Endothelial cell of umbilical vein (primary cell): Measurements from ENCODE around the gene APLP2. TPM values are rescaled to one million over a fixed set of nuclear protein-coding genes. Genes with fewer than 3 reads are reported as not detected.

Experiments used
- BruUV-seq: library from RNA; stranded (reverse); fragments of 400-500 nt; replicated peaks from 2 replicates; lab custom pipeline; 2021; lab: Mats Ljungman, UMichigan
- CTCF ChIA-PET: fragments of 300-600, 350-600 bp; sonication (Branson Sonifier 250); formaldehyde crosslinking; loops from one replicate; lab custom pipeline; 2021; ENCODE audit warnings: antibody characterized with exemption, inconsistent platforms; lab: Charles Lee
- POLR2A ChIA-PET: fragments of 300-600, 350-600 bp; sonication (Branson Sonifier 250); formaldehyde crosslinking; loops from one replicate; lab custom pipeline; 2021; ENCODE audit warnings: antibody characterized with exemption, inconsistent platforms; lab: Charles Lee
- DNase-seq: peaks from one replicate; pipeline ENCODE4 v3.0.0-alpha.2; 2011; ENCODE audit warnings: low read depth, low spot score
- FAIRE-seq: peaks from 2 replicates; lab custom pipeline; 2011; peaks lifted over from hg19 to GRCh38; lab: Jason Lieb, UNC
- H2AFZ ChIP-seq: 2 replicates; pipeline ENCODE4 v1.6.0; 2012; ENCODE audit warnings: low read depth, low read length, control low read depth, inconsistent platforms
- H3K27ac ChIP-seq: 2 replicates; pipeline ENCODE4 v1.5.1; 2011; ENCODE audit warnings: low read depth, mild to moderate bottlenecking, control low read depth, low read length, moderate library complexity; ENCODE audit not compliant: insufficient read depth
- H3K27me3 ChIP-seq, 2 experiments: 2 replicates each; pipeline versions ENCODE4 v1.6.0 to v1.6.1; 2011; ENCODE audit warnings: low read length in 2 of 2, mixed read lengths in 1 of 2; ENCODE audit not compliant: control insufficient read depth in 2 of 2, insufficient read depth in 2 of 2
- H3K36me3 ChIP-seq, 2 experiments: 2 replicates in 1 of 2; 3 replicates in 1 of 2; pipeline ENCODE4 v1.5.1; 2011; ENCODE audit warnings: low read length in 2 of 2, mild to moderate bottlenecking in 1 of 2, moderate library complexity in 1 of 2; ENCODE audit not compliant: control insufficient read depth in 2 of 2, insufficient read depth in 2 of 2; ENCODE audit errors: extremely low read depth in 1 of 2
- H3K4me1 ChIP-seq: 3 replicates; pipeline ENCODE4 v1.5.1; 2011; ENCODE audit warnings: mild to moderate bottlenecking, low read length; ENCODE audit not compliant: control insufficient read depth, insufficient read depth; ENCODE audit errors: extremely low read depth
- H3K4me2 ChIP-seq: 2 replicates; pipeline ENCODE4 v1.6.1; 2011; ENCODE audit warnings: low read length, control low read depth, mixed read lengths; ENCODE audit not compliant: insufficient read depth
- H3K4me3 ChIP-seq, 3 experiments: fragments of 200-600 bp in 1 of 3; sonication (generic), shearing (Covaris generic) in 1 of 3; replicated peaks in 1 of 3; 2 replicates each; pipeline ENCODE4 v1.5.1; 2011 to 2016; ENCODE audit warnings: control low read depth in 3 of 3, low read length in 3 of 3, mild to moderate bottlenecking in 2 of 3, inconsistent platforms in 1 of 3, low read depth in 1 of 3, moderate library complexity in 1 of 3; ENCODE audit not compliant: insufficient read depth in 1 of 3
- H3K79me2 ChIP-seq: 2 replicates; pipeline ENCODE4 v1.6.0; 2012; ENCODE audit warnings: low read length, inconsistent platforms; ENCODE audit not compliant: control insufficient read depth, insufficient read depth
- H3K9ac ChIP-seq: replicated peaks from 2 replicates; pipeline ENCODE3; 2011; ENCODE audit warnings: low read length, control low read depth; ENCODE audit not compliant: insufficient read depth; ENCODE audit errors: extremely low read depth
- H3K9me1 ChIP-seq: replicated peaks from 3 replicates; pipeline ENCODE4 v1.6.0; 2011; ENCODE audit warnings: mild to moderate bottlenecking, low read length; ENCODE audit not compliant: control insufficient read depth, insufficient read depth; ENCODE audit errors: extremely low read depth
- H3K9me3 ChIP-seq: replicated peaks from 2 replicates; pipeline ENCODE4 v1.5.1; 2012; ENCODE audit warnings: low read length, inconsistent platforms; ENCODE audit not compliant: control insufficient read depth, insufficient read depth
- H4K20me1 ChIP-seq: replicated peaks from 2 replicates; pipeline ENCODE3; 2011; ENCODE audit warnings: mild to moderate bottlenecking, low read length; ENCODE audit not compliant: control insufficient read depth, insufficient read depth; ENCODE audit errors: extremely low read depth
- CTCF ChIP-seq, 2 donors: IDR thresholded peaks; 1 replicate in 1 of 2; 2 replicates in 1 of 2; pipeline ENCODE4 v1.5.1; 2011; ENCODE audit warnings: low read length in 2 of 2, mild to moderate bottlenecking in 2 of 2, moderate library complexity in 2 of 2, control low read depth in 1 of 2, inconsistent platforms in 1 of 2, low read depth in 1 of 2; ENCODE audit not compliant: insufficient read depth in 1 of 2; ENCODE audit errors: extremely low read depth in 1 of 2
- EZH2 ChIP-seq: IDR thresholded peaks from 2 replicates; pipeline ENCODE4 v1.6.1; 2012; ENCODE audit warnings: borderline replicate concordance, low read depth, mild to moderate bottlenecking, moderate library complexity, low read length, inconsistent platforms; ENCODE audit not compliant: severe bottlenecking
- FOS ChIP-seq: IDR thresholded peaks from 2 replicates; pipeline ENCODE4 v1.6.1; 2011; ENCODE audit warnings: mild to moderate bottlenecking, low read length, moderate library complexity, borderline replicate concordance; ENCODE audit not compliant: insufficient read depth
- GATA2 ChIP-seq: IDR thresholded peaks from 2 replicates; pipeline ENCODE4 v1.7.0; 2011; ENCODE audit warnings: low read depth, mild to moderate bottlenecking, moderate library complexity, mixed read lengths, low read length; ENCODE audit not compliant: insufficient read length, insufficient read depth
- JUN ChIP-seq: IDR thresholded peaks from 2 replicates; pipeline ENCODE4 v1.6.1; 2011; ENCODE audit warnings: borderline replicate concordance, low read depth; ENCODE audit not compliant: insufficient read length, insufficient read depth
- MAX ChIP-seq: IDR thresholded peaks from 2 replicates; pipeline ENCODE4 v1.6.1; 2011; ENCODE audit not compliant: insufficient read depth, insufficient read length
- MYC ChIP-seq: IDR thresholded peaks from one replicate; pipeline ENCODE4 v1.6.1; 2011; ENCODE audit warnings: mild to moderate bottlenecking, low read depth, low read length
- POLR2A ChIP-seq: IDR thresholded peaks from 2 replicates; pipeline ENCODE4 v1.6.1; 2012; ENCODE audit warnings: low read depth, mild to moderate bottlenecking, control low read depth, low read length
- POLR2AphosphoS5 ChIP-seq: IDR thresholded peaks from 2 replicates; pipeline ENCODE4 v1.6.1; 2012; ENCODE audit warnings: low read depth, mild to moderate bottlenecking, control low read depth, low read length, moderate library complexity; ENCODE audit not compliant: insufficient read depth
- dilution Hi-C: fragments of 300-500 bp; cut with MboI; formaldehyde crosslinking; loops from one replicate; pipeline ENCODE4 v1.15.0; 2019; ENCODE audit warnings: low sequenced_read_pairs; ENCODE audit not compliant: extremely low pct_ligation_motif_present
- intact Hi-C: fragments of 100-400 bp; cut with micrococcal nuclease; formaldehyde crosslinking; loops from one replicate; pipeline ENCODE4 v1.10.0; 2022
- polyA plus RNA-seq, 4 experiments: library from polyadenylated mRNA; depleted of rRNA in 3 of 4; stranded (reverse) in 3 of 4; unstranded in 1 of 4; fragments of >200 nt; gene quantifications; 2 replicates each; pipeline versions ENCODE4 v1.2.1 to v1.2.3, GENCODE V29; 2011 to 2012; ENCODE audit warnings: missing spikeins in 1 of 4
- total RNA-seq: library from RNA; stranded (reverse); gene quantifications from 2 replicates; pipeline ENCODE4 v1.2.3, GENCODE V29; 2021

APLP2 gene
- total and polyA plus RNA-seq, 2 donors (not counting 3 experiments of a cell fraction or from before 2014, with no cell fraction given): 493 to 543 TPM

GRCh38 chr11:130024361-130024760 is 45.3 kb upstream of the APLP2 start:
- no peaks in the 10 kb centered on the region for H4K20me1 ChIP-seq
- no peak overlapping the region for H2AFZ ChIP-seq
- H3K4me2 ChIP-seq: peak overlapping the region; percentile 16
- POLR2A ChIA-PET: no interaction called here
- H3K4me1 ChIP-seq: peaks cover 18% of the 10 kb centered on the region
- H3K4me3 ChIP-seq: no peak overlapping the region
- H3K27ac ChIP-seq: peak overlapping the region; percentile 87
- no peak for FAIRE-seq
- no peak overlapping the region for H3K9ac ChIP-seq
- CTCF ChIA-PET: interaction anchor here (0.6 to 1.4 kb wide), 3 partner anchors 16 to 108 kb away, joined by 3 to 4 read pairs (median 3); partner anchors contain the start of gene PRDM10
- H3K36me3 ChIP-seq: no peaks in the 10 kb centered on the region
- H3K9me1 ChIP-seq: no peaks in the 10 kb centered on the region
- H3K79me2 ChIP-seq: no peaks in the 10 kb centered on the region
- intact Hi-C loops (loop anchor here (1.0 kb wide), 1 partner anchor 45 kb away; the partner anchor contains the start of gene APLP2), dilution Hi-C loops (no loop called here)
- no peaks in the 10 kb centered on the region for H3K27me3 ChIP-seq
- TF ChIP-seq GATA2: peak; percentile 74
- no peak for TF ChIP-seq POLR2AphosphoS5
- TF ChIP-seq JUN: peak; percentile 26
- BruUV-seq: no TSS peak
- peak; percentile 32 for DNase-seq
- H3K9me3 ChIP-seq: no peaks in the 10 kb centered on the region

- Histone ChIP-seq H3K9ac (no peak overlapping the region), H3K4me3 (no peak overlapping the region), H3K79me2 (no peaks in the 10 kb centered on the region), H3K27ac (no peak overlapping the region), H3K4me2 (no peak overlapping the region), H3K27me3 (no peaks in the 10 kb centered on the region), H3K9me1 (no peaks in the 10 kb centered on the region), H2AFZ (no peak overlapping the region), H3K9me3 (no peaks in the 10 kb centered on the region), H4K20me1 (no peaks in the 10 kb centered on the region), H3K36me3 (no peaks in the 10 kb centered on the region), H3K4me1 (peaks cover 18% of the 10 kb centered on the region)
- BruUV-seq: no TSS peak
- no peak for TF ChIP-seq FOS
- TF ChIP-seq MYC: no peak
- no peak for TF ChIP-seq CTCF (IDR thresholded peaks at IDR 0.05; ENCODE audit: extremely low read depth in 1 of 2, insufficient read depth in 1 of 2, low read depth in 1 of 2, low read length in 2 of 2)
- no peak for TF ChIP-seq JUN
- TF ChIP-seq GATA2: no peak
- no peak for TF ChIP-seq EZH2
- no peak for TF ChIP-seq MAX
- TF ChIP-seq POLR2AphosphoS5: no peak
- no peak for TF ChIP-seq POLR2A
- ChIA-PET CTCF (interaction anchor here (1.4 kb wide), 1 partner anchor 17 kb away, joined by 3 read pairs; no protein-coding TSS in a partner anchor), POLR2A (no interaction called here)
- dilution Hi-C loops: no loop called here
- DNase-seq (no peak), FAIRE-seq (no peak)
- intact Hi-C loops: no loop called here
Measured at GRCh38 chr11:130025371-130025770, 44.3 kb upstream of the APLP2 start.
